Heart right ventricle (tissue), 16 donors: ENCODE data around the gene ELOVL5. TPM values are rescaled to one million over a fixed set of nuclear protein-coding genes. Genes with fewer than 3 reads are reported as not detected.
A peak's percentile ranks its signal among the peaks of the same experiment; 100 is the strongest.

Source experiments
- ATAC-seq, 8 donors: fragments of 200-7000 bp; cut with Tn5 transposase; one replicate each; pipeline ENCODE4 v1.9.1; 2020; ENCODE audit warnings: mild to moderate bottlenecking in 8 of 8, moderate library complexity in 8 of 8, moderate number of reproducible peaks in 1 of 8
- DNase-seq, 2 donors: peaks; one replicate each; pipeline ENCODE4 v3.0.0-alpha.2; 2020
- H3K27ac ChIP-seq, 10 donors: fragments of 200-600 bp; sonication (generic) in 2 of 10; one replicate each; pipeline versions ENCODE4 v1.5.0 to v1.8.0; 2020 to 2022; ENCODE audit warnings: mild to moderate bottlenecking in 3 of 10
- H3K27me3 ChIP-seq, 7 donors: fragments of 200-600 bp; one replicate each; pipeline ENCODE4 v1.8.0; 2021 to 2022; ENCODE audit warnings: mild to moderate bottlenecking in 2 of 7
- H3K36me3 ChIP-seq, 9 donors: fragments of 200-600 bp; sonication (generic) in 1 of 9; one replicate each; pipeline versions ENCODE4 v1.5.0 to v1.8.0; 2020 to 2022; ENCODE audit warnings: mild to moderate bottlenecking in 2 of 9
- H3K4me1 ChIP-seq, 9 donors: fragments of 200-600 bp; sonication (generic) in 1 of 9; one replicate each; pipeline versions ENCODE4 v1.5.0 to v1.8.0; 2020 to 2022; ENCODE audit warnings: mild to moderate bottlenecking in 4 of 9
- H3K4me3 ChIP-seq, 10 donors: fragments of 200-600 bp; sonication (generic) in 2 of 10; one replicate each; pipeline versions ENCODE4 v1.5.0 to v1.8.0; 2020 to 2022; ENCODE audit warnings: mild to moderate bottlenecking in 7 of 10, moderate library complexity in 2 of 10
- H3K9me3 ChIP-seq, 11 donors: fragments of 200-600 bp in 10 of 11; sonication (generic) in 2 of 11; one replicate each; pipeline versions ENCODE4 v1.5.0 to v1.8.0; 2013 to 2022; ENCODE audit warnings: mild to moderate bottlenecking in 2 of 11, control low read depth in 1 of 11, moderate library complexity in 1 of 11
- CTCF ChIP-seq, 9 donors: fragments of 200-600 bp; sonication (generic) in 2 of 9; IDR thresholded peaks; one replicate each; pipeline versions ENCODE4 v1.5.0 to v1.8.0; 2021 to 2022; ENCODE audit warnings: antibody characterized with exemption in 9 of 9, mild to moderate bottlenecking in 5 of 9, moderate library complexity in 1 of 9
- WGBS, 2 donors: extraction: QIAGEN DNeasy Blood & Tissue Kit; methylation state at CpG; one replicate each; pipeline ENCODE4 v1.1.7; 2013; ENCODE audit warnings: inconsistent platforms in 1 of 2; 5-methylcytosine and 5-hydroxymethylcytosine counted together
- intact Hi-C, 10 donors: fragments of 100-400 bp; cut with DNase I; formaldehyde crosslinking; loops; one replicate each; pipeline versions ENCODE4 v1.11.1 to v1.14.2; 2022
- polyA plus RNA-seq, 2 donors: library from polyadenylated mRNA; stranded (reverse); fragments of 200-250 nt; gene quantifications; one replicate each; pipeline ENCODE4 v1.2.3, GENCODE V29; 2013
- total RNA-seq, 10 donors: library from RNA; stranded (reverse); fragmentation: NEBNext Ultra II Directional in 3 of 10; extraction: Animal tissue kit (Norgen Biotek cat#: 25700) in 3 of 10; gene quantifications; one replicate each; pipeline versions ENCODE4 v1.2.1 to v1.2.4, GENCODE V29; 2021 to 2023
- donor health status: Arrhythmogenic right ventricular cardiomyopathy.
- donor health status: ischemic (EF 13 %, LVEDD 7.1; RV severe dilation, severe dysfunction).
- donor health status: healthy with polysubstance abuse.
- donor health status: DM: no; HTN: yes; CAD: no.
- donor health status: DM: no; HTN: no; CAD: no.
- donor health status: ischemic (EF 25% LVEDD 6.9; RV normal size, moderate dysfunction).
- donor health status: ischemic (EF 25% LVEDD 5.7; RV mildly dilated, moderate dysfunction).
- donor health status: healthy.
- donor health status: DM: yes; HTN: yes; CAD: no.
- donor health status: Ischemic cardiomyopathy.
- donor health status: ischemic (EF 35%, LVEDD 5.7; RV mildly dilated, moderate dysfunction).
- donor health status: nonischemic (EF 11% LVEDD 7.7; RV severe dilation, severe dysfunction).
- donor health status: DM: yes; HTN: yes; CAD: no.
- donor health status: PGD.
- donor health status: ischemic (EF 29% LVEDD 5.4; RV normal size, mild dysfunction).
- donor health status: nonischemic (EF 23%, LVEDD 6.1; RV moderate dilation, normal function).

ELOVL5 gene
- total and polyA plus RNA-seq, 12 donors = 16.9 to 48.1 (median 29.7) TPM

DNA sequence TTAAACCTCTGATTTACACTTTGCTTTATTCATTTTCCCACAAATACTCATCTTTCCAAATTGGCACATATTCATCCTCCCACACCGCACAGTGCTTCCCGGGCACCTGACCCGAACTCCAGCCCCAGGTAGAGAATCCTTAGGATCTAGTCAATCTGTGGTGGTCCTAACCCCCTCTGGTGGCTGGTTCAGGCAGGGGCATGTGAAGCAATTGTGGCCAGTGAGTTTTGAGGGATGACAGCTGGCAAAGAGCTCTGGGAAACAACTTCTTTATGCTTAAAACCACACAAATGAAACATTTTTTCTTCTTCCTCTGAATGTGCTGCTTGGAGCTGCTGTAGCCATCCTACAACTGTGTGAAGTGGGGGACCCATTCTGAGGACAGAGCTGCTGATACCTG, 54.7 kb downstream of the ELOVL5 start:
- DNase-seq = no peak
- H3K4me3 ChIP-seq = no peak overlapping the region
- WGBS, 2 donors = 78 to 80% methylated on average over 3 of the region's 3 CpGs
- intact Hi-C loops = loop anchor here in 6 of 10 donors (1.0 to 10.0 kb wide), 5 partner anchors 51 to 122 kb away; partner anchors contain the start of gene ELOVL5 (in 2 of the 6)
- ATAC-seq = peak in 3 of 8 donors; percentile 31 to 56 (median 45)
- TF ChIP-seq CTCF (IDR thresholded peaks at IDR 0.05) = peak; percentile 22 to 68 (median 56)
- H3K4me1 ChIP-seq = peaks cover 0 to 68% (median 43%) of the 10 kb centered on the region in 9 donors
- H3K36me3 ChIP-seq = peaks cover 0 to 57% (median 0%) of the 10 kb centered on the region in 9 donors
- no peaks in the 10 kb centered on the region for H3K27me3 ChIP-seq
- H3K9me3 ChIP-seq = no peaks in the 10 kb centered on the region
- peak overlapping the region in 1 of 10 donors; percentile 5 for H3K27ac ChIP-seq

DNA sequence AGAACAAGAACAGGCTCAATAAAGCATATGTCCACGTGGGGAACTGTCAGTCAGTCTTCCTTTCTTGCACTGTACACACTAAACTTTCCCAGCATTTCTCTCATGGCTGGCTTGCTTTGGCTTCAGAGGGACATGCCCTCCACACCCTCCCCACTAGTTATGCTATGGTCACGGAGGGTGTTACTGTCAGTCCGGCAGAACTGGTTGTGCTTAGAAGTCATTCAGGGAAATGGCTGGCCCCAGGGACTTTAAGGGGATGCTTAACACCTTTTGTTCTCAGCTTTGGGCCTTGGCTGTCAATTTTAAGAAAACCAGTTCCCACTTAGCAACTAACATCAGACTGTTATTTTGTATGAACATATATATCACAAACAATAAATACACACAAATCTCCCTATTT, 55.1 kb downstream of the ELOVL5 start:
- Histone ChIP-seq H3K36me3 (peaks cover 0 to 61% (median 0%) of the 10 kb centered on the region in 9 donors), H3K4me1 (peaks cover 0 to 64% (median 40%) of the 10 kb centered on the region in 9 donors), H3K27me3 (no peaks in the 10 kb centered on the region), H3K4me3 (no peak overlapping the region), H3K9me3 (no peaks in the 10 kb centered on the region), H3K27ac (peak overlapping the region in 1 of 10 donors; percentile 5)
- intact Hi-C loops = loop anchor here in 6 of 10 donors (1.0 to 10.0 kb wide), 5 partner anchors 51 to 121 kb away; partner anchors contain the start of gene ELOVL5 (in 2 of the 6)
- ATAC-seq (no peak), DNase-seq (no peak)
- 83 to 84% methylated on average over 3 of the region's 3 CpGs for WGBS, 2 donors
- no peak for TF ChIP-seq CTCF (IDR thresholded peaks at IDR 0.05)

GRCh38 chr6:53290537-53291510, 57.9 kb downstream of the ELOVL5 start:
- ATAC-seq = no peak
- peak overlapping the region in 1 of 10 donors; percentile 40 for H3K27ac ChIP-seq
- peak in 3 of 9 donors; percentile 7 to 14 (median 9) for TF ChIP-seq CTCF (IDR thresholded peaks at IDR 0.05)

More at GRCh38 chr6:53290537-53291510, 57.9 kb downstream of the ELOVL5 start:
- no peak for DNase-seq
- intact Hi-C loops = loop anchor here in 6 of 10 donors (10.0 kb wide), 4 partner anchors 54 to 124 kb away; partner anchors contain the start of gene ELOVL5 (in 2 of the 6)
- no peaks in the 10 kb centered on the region for H3K27me3 ChIP-seq
- WGBS, 2 donors = 80 to 81% methylated on average over 2 of the region's 2 CpGs
- H3K4me3 ChIP-seq = no peak overlapping the region
- peaks cover 0 to 80% (median 0%) of the 10 kb centered on the region in 9 donors for H3K36me3 ChIP-seq
- H3K9me3 ChIP-seq = no peaks in the 10 kb centered on the region
- H3K4me1 ChIP-seq = peaks cover 0 to 51% (median 23%) of the 10 kb centered on the region in 9 donors
